SK-N-SH (cell line): Measurements from ENCODE around the gene NDN. TPM values are rescaled to one million over a fixed set of nuclear protein-coding genes. Genes with fewer than 3 reads are reported as not detected.
A peak's percentile ranks its signal among the peaks of the same experiment; 100 is the strongest.

ENCODE experiments used
- CTCF ChIA-PET: fragments of 300-600, 350-600 bp; formaldehyde crosslinking; extraction: SDS; loops from one replicate; lab custom pipeline; 2021; lab: Yijun Ruan, JAX
- POLR2A ChIA-PET: fragments of 350-600 bp; sonication (Branson Sonifier 250); formaldehyde crosslinking; extraction: SDS; loops from one replicate; lab custom pipeline; 2020; ENCODE audit warnings: antibody characterized with exemption, inconsistent platforms; lab: Yijun Ruan, JAX
- DNase-seq: peaks from one replicate; pipeline ENCODE4 v3.0.0; 2012
- H2AFZ ChIP-seq: fragments of 200-600 bp; sonication (generic); 2 replicates; pipeline ENCODE4 v1.8.1; 2016; ENCODE audit warnings: antibody characterized with exemption, mild to moderate bottlenecking, low read depth
- H3F3A ChIP-seq: fragments of 200-600 bp; sonication (generic); replicated peaks from 2 replicates; pipeline ENCODE3; 2016; ENCODE audit warnings: antibody characterized with exemption, mild to moderate bottlenecking; ENCODE audit not compliant: insufficient read depth
- H3K27ac ChIP-seq, 2 experiments: fragments of 200-500 bp in 1 of 2; fragments of 200-600 bp in 1 of 2; sonication (Bioruptor generic) in 1 of 2; sonication (generic), shearing (Covaris generic) in 1 of 2; 2 replicates each; pipeline versions ENCODE4 v1.5.1 to v1.6.1; 2014 to 2016; ENCODE audit warnings: low read depth in 2 of 2, inconsistent platforms in 1 of 2, low read length in 1 of 2, mild to moderate bottlenecking in 1 of 2, mixed read lengths in 1 of 2
- H3K27me3 ChIP-seq: fragments of 200-600 bp; sonication (generic), shearing (Covaris generic); 2 replicates; pipeline ENCODE4 v1.6.1; 2016; ENCODE audit warnings: mixed run types; ENCODE audit not compliant: insufficient read depth
- H3K36me3 ChIP-seq, 2 experiments: fragments of 200-500 bp in 1 of 2; fragments of 200-600 bp in 1 of 2; sonication (Bioruptor generic) in 1 of 2; sonication (generic) in 1 of 2; replicated peaks in 1 of 2; 2 replicates each; pipeline versions ENCODE3 to v1.5.1; 2014 to 2016; ENCODE audit warnings: low read length in 1 of 2, mild to moderate bottlenecking in 1 of 2; ENCODE audit not compliant: insufficient read depth in 2 of 2, control insufficient read depth in 1 of 2
- H3K4me1 ChIP-seq, 2 experiments: fragments of 200-500 bp in 1 of 2; fragments of 200-600 bp in 1 of 2; sonication (Bioruptor generic) in 1 of 2; sonication (generic), shearing (Covaris generic) in 1 of 2; 2 replicates each; pipeline versions ENCODE4 v1.5.1 to v1.6.1; 2014 to 2016; ENCODE audit warnings: low read depth in 1 of 2, low read length in 1 of 2, mixed run types in 1 of 2; ENCODE audit not compliant: insufficient read depth in 2 of 2, control insufficient read depth in 1 of 2
- H3K4me2 ChIP-seq: fragments of 200-600 bp; sonication (generic), shearing (Covaris generic); 2 replicates; pipeline ENCODE4 v1.6.1; 2017; ENCODE audit warnings: mixed run types
- H3K4me3 ChIP-seq, 2 experiments: fragments of 200-500 bp in 1 of 2; fragments of 200-600 bp in 1 of 2; sonication (Bioruptor generic) in 1 of 2; sonication (generic), shearing (Covaris generic) in 1 of 2; 2 replicates each; pipeline versions ENCODE4 v1.5.1 to v1.8.1; 2014 to 2016; ENCODE audit warnings: low read depth in 2 of 2, inconsistent platforms in 1 of 2, low read length in 1 of 2, mild to moderate bottlenecking in 1 of 2, mixed read lengths in 1 of 2, moderate library complexity in 1 of 2
- H3K79me2 ChIP-seq: fragments of 200-600 bp; sonication (generic); 2 replicates; pipeline ENCODE4 v1.8.1; 2017; ENCODE audit warnings: mild to moderate bottlenecking; ENCODE audit not compliant: insufficient read depth
- H3K9ac ChIP-seq: fragments of 200-600 bp; sonication (generic); 2 replicates; pipeline ENCODE4 v1.6.1; 2017; ENCODE audit warnings: mixed run types
- H3K9me2 ChIP-seq: fragments of 200-600 bp; sonication (generic); 2 replicates; pipeline ENCODE4 v1.6.1; 2017; ENCODE audit warnings: mixed run types
- H3K9me3 ChIP-seq: fragments of 200-600 bp; sonication (generic); 2 replicates; pipeline ENCODE4 v1.6.1; 2017; ENCODE audit warnings: mixed run types, mild to moderate bottlenecking, moderate library complexity
- H4K20me1 ChIP-seq: fragments of 200-600 bp; sonication (generic); 2 replicates; pipeline ENCODE4 v1.6.1; 2017; ENCODE audit warnings: mild to moderate bottlenecking, mixed run types; ENCODE audit not compliant: insufficient read depth
- CTCF ChIP-seq: fragments of 200-600 bp; sonication (generic); IDR thresholded peaks from 2 replicates; pipeline ENCODE4 v1.6.1; 2017; ENCODE audit warnings: antibody characterized with exemption, mild to moderate bottlenecking, moderate library complexity
- ELF1 ChIP-seq: IDR thresholded peaks from 2 replicates; pipeline ENCODE4 v1.4.0; 2012
- EP300 ChIP-seq, 2 experiments: IDR thresholded peaks; 2 replicates each; pipeline versions ENCODE4 v1.4.0 to v1.6.1; 2012; ENCODE audit warnings: borderline replicate concordance in 1 of 2, low read depth in 1 of 2, low read length in 1 of 2
- FOXJ3 ChIP-seq: sonication (generic); formaldehyde crosslinking; IDR thresholded peaks from 2 replicates; pipeline ENCODE4 v1.5.1; 2020; ENCODE audit warnings: mild to moderate bottlenecking, missing genetic modification reagents
- GATA2 ChIP-seq: sonication (generic); formaldehyde crosslinking; IDR thresholded peaks from 2 replicates; pipeline ENCODE4 v1.5.0; 2020; ENCODE audit warnings: mild to moderate bottlenecking, missing genetic modification reagents
- MEF2A ChIP-seq: IDR thresholded peaks from 2 replicates; pipeline ENCODE4 v1.4.0; 2012; ENCODE audit warnings: low read depth, borderline replicate concordance
- PBX3 ChIP-seq: IDR thresholded peaks from 2 replicates; pipeline ENCODE4; 2012
- REST ChIP-seq: IDR thresholded peaks from 2 replicates; pipeline ENCODE4 v1.6.1; 2012; ENCODE audit warnings: mild to moderate bottlenecking, low read depth, low read length, moderate library complexity
- RFX5 ChIP-seq: IDR thresholded peaks from 2 replicates; pipeline ENCODE4 v1.6.1; 2012; ENCODE audit warnings: mild to moderate bottlenecking, improper control_type of control experiment, low read length
- SIN3A ChIP-seq: IDR thresholded peaks from 2 replicates; pipeline ENCODE4 v1.6.1; 2012; ENCODE audit warnings: low read depth, mild to moderate bottlenecking, low read length, moderate library complexity, borderline replicate concordance
- SMC3 ChIP-seq: IDR thresholded peaks from 2 replicates; pipeline ENCODE4 v1.6.1; 2012; ENCODE audit warnings: low read depth, low read length, improper control_type of control experiment
- USF2 ChIP-seq: fragments of 150-350 bp; IDR thresholded peaks from 2 replicates; pipeline ENCODE4 v1.6.1; 2017; ENCODE audit warnings: antibody characterized with exemption, low read length, low read depth, borderline replicate concordance
- YY1 ChIP-seq: IDR thresholded peaks from 2 replicates; pipeline ENCODE4 v1.4.0; 2012; ENCODE audit warnings: low read depth, mild to moderate bottlenecking
- WGBS: methylation state at CpG from one replicate; pipeline ENCODE4 v1.1.6; 2017; ENCODE audit warnings: low lambda C conversion rate; 5-methylcytosine and 5-hydroxymethylcytosine counted together
- polyA plus RNA-seq, 3 experiments: library from polyadenylated mRNA; depleted of rRNA; stranded (reverse); fragments of >200 nt; gene quantifications; 2 replicates each; pipeline ENCODE4 v1.2.3, GENCODE V29; 2012

NDN gene
- polyA plus RNA-seq, 1 of the 3 experiments (the other 2 are of a cell fraction), result 31.6 TPM

GRCh38 chr15:23690015-23690414, 2.9 kb upstream of the NDN start:
- Histone ChIP-seq H3K4me1 (no peaks in the 10 kb centered on the region), H3K27ac (no peak overlapping the region), H3K9me3 (no peaks in the 10 kb centered on the region), H3K4me3 (no peak overlapping the region), H4K20me1 (no peaks in the 10 kb centered on the region), H3K9me2 (no peaks in the 10 kb centered on the region), H2AFZ (no peak overlapping the region), H3K9ac (no peak overlapping the region), H3K79me2 (no peaks in the 10 kb centered on the region), H3K36me3 (no peaks in the 10 kb centered on the region), H3K27me3 (no peaks in the 10 kb centered on the region), H3F3A (no peaks in the 10 kb centered on the region)
- CTCF ChIA-PET, result no interaction called here
- DNase-seq, result no peak
- POLR2A ChIA-PET, result no interaction called here
- TF ChIP-seq MEF2A (no peak), REST (no peak), SMC3 (no peak), EP300 (IDR thresholded peaks at IDR 0.05; ENCODE audit: borderline replicate concordance in 1 of 2, low read depth in 1 of 2, low read length in 1 of 2) (no peak), USF2 (no peak), ELF1 (no peak), GATA2 (CRISPR knock-in tag) (no peak), YY1 (no peak), FOXJ3 (CRISPR knock-in tag) (no peak), PBX3 (no peak), RFX5 (no peak)
- TF ChIP-seq, all 33 proteins: peak for 0
- 4% methylated on average over 4 of the region's 4 CpGs for WGBS
- H3K4me2 ChIP-seq, result no peak overlapping the region

- Histone ChIP-seq H3K4me1 (no peaks in the 10 kb centered on the region), H3K4me3 (peak overlapping the region; percentile 39 to 55; a peak in 3 of 4 replicates), H3K36me3 (no peaks in the 10 kb centered on the region), H3K9ac (no peak overlapping the region), H3K9me3 (no peaks in the 10 kb centered on the region), H3K9me2 (no peaks in the 10 kb centered on the region), H3K4me2 (peak overlapping the region; percentile 52; the same call in 1 of the 2 replicates), H3F3A (no peaks in the 10 kb centered on the region), H4K20me1 (no peaks in the 10 kb centered on the region), H3K27ac (no peak overlapping the region), H3K27me3 (no peaks in the 10 kb centered on the region), H2AFZ (no peak overlapping the region), H3K79me2 (no peaks in the 10 kb centered on the region)
- WGBS, result 47% methylated on average over 35 of the region's 57 CpGs
- no peak for DNase-seq
- POLR2A ChIA-PET, result no interaction called here
- CTCF ChIA-PET, result no interaction called here
- TF ChIP-seq REST (no peak), ELF1 (no peak), CTCF (no peak), PBX3 (no peak), SIN3A (no peak)
Observed at GRCh38 chr15:23686466-23687142, 501 bp downstream of the NDN start.
